ENCODE results near the gene DENND1A.
A peak's percentile ranks its signal among the peaks of the same experiment; 100 is the strongest.

DENND1A gene

DNA sequence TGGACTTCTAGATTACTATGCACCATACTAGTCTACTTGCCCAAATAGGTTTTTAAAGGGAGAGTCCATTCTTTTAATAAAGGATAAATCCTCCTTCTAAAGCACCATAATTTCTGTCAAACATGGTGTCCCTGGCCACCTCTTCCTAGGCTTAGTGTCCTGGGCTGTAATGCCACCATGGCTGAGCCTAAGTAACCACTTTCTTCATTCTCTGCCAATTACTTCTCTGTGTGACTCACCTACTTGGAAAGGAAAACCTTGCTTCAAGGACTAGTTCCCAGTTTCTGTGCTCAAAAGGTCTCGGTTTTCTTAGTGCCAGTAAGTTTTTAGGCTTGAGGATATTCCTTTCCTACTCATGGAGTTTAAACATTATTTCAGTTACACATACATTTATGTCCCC is 273.4 kb downstream of the DENND1A start:
- no peak overlapping the region for H3K4me3 ChIP-seq (replicated peaks in 1 of 2; ENCODE audit: low read depth in 2 of 2, low read length in 2 of 2)
- TF ChIP-seq, protein P1, sequence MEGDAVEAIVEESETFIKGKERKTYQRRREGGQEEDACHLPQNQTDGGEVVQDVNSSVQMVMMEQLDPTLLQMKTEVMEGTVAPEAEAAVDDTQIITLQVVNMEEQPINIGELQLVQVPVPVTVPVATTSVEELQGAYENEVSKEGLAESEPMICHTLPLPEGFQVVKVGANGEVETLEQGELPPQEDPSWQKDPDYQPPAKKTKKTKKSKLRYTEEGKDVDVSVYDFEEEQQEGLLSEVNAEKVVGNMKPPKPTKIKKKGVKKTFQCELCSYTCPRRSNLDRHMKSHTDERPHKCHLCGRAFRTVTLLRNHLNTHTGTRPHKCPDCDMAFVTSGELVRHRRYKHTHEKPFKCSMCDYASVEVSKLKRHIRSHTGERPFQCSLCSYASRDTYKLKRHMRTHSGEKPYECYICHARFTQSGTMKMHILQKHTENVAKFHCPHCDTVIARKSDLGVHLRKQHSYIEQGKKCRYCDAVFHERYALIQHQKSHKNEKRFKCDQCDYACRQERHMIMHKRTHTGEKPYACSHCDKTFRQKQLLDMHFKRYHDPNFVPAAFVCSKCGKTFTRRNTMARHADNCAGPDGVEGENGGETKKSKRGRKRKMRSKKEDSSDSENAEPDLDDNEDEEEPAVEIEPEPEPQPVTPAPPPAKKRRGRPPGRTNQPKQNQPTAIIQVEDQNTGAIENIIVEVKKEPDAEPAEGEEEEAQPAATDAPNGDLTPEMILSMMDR (IDR thresholded peaks at IDR 0.05; ENCODE audit: low read depth, low read length), result no peak
- peak; percentile 29 to 33 for DNase-seq (ENCODE audit: low read depth in 2 of 2)

DNA sequence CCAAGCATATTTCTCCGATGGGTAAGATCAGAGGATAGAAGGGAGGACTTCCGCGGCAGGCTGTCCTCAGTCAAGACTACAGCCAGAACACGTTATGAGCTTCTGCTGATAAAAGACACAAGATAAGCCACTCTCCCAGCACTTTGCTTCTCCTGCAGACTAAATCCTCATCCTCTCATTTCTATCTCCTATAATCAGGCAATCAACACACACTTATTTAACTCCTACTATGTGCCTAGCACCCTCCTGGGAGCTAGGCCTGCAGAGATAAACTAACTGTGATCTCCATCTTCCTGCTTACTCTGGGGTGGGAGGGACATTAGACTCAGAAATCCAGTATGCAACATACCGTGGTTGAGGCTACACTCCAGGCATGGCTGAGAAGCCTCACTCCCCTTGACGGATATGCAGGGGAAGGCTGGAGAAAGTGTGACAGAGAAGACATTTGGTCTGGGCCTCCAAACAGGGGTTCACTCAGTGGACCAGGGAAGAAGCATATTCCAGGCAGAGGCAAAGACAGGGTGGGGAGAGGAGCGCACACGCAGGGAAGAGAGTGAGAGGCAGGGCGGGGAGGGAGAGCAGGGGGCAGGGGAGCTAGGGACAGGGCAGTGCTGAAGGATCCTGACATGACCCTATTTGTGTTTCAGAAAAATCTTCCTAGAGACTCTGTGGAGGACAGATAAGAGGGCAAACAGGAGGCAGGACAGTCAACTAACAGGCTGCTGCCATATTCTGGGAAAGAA is 274.1 kb downstream of the DENND1A start:
- no peak overlapping the region for H3K4me3 ChIP-seq (replicated peaks in 1 of 2; ENCODE audit: low read depth in 2 of 2, low read length in 2 of 2)
- no peak for DNase-seq (ENCODE audit: low read depth in 2 of 2)

DNA sequence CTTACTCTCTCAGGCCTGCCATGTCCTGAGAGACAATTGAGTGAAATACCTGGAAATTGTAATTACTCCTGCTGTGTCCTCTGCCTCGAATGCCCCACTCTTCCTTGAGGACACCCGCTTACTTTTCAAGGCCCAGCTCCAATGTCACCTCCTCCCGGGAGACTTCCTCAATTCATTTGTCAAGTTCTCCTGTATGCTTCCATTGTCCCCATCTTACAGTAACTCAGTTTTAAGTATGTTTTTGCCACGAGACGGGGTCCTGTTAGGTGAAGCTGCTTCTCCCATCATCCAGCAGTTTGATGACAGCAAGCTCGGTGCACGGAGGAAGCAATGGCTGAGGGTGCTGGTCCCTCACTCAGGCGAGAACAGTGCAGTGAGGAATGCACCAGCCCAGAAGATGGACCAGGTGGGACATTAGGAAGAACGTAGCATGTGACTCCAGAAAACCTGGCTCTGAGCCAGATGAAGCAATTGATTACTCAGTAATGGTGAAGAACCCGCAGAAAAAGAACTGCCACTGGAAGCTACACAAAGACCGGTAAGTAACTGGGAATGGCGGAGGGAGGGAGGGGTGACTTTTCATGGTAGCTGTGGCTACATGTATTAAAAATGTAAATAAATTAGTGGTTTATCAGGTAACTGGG is 274.8 kb downstream of the DENND1A start:
- no peak for DNase-seq (ENCODE audit: low read depth in 2 of 2)
- TF ChIP-seq, protein P1 (IDR thresholded peaks at IDR 0.05; ENCODE audit: low read depth, low read length), result no peak
- H3K4me3 ChIP-seq (replicated peaks in 1 of 2; ENCODE audit: low read depth in 2 of 2, low read length in 2 of 2), result no peak overlapping the region

More for the DNA sequence above, 274.1 kb downstream of the DENND1A start:
- TF ChIP-seq, protein P1 (IDR thresholded peaks at IDR 0.05; ENCODE audit: low read depth, low read length), result no peak

DNA sequence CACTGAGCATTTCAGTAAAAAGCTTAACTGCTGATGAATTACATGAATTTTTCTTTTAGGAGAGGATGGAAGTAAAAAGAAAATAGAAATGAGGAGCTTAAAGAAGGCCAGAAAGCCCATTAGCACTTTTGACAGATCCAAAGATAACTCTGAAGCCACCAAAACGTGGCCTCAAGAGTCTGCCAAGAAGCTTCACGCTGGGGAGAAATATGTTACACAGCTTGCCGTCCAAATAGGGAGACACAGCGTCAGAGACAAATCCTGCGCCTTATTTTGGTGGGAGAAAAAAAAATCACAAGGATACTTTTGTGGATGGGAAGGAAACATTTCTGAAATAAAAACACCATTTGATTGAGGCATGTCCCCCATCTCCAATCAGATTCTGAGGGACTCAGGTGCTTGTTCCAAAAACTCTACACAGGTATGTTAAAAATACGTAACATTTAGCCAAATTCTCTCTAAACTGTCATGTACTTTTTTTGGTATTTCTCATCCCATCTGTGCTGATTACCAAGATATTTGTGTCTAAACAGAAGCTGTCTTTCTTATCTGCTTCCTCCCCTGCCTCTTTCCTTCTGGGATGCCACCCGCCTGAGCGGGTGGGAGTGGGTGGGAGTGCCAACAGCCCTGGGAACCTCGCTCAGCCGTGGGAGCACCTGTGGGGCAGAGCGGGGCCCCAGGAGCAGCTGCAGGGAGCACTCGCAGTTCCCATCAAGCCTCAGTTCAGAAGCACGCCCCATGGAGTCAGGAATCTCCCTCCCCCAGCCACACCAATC is 275.5 kb downstream of the DENND1A start:
- no peak overlapping the region for H3K4me3 ChIP-seq (replicated peaks in 1 of 2; ENCODE audit: low read depth in 2 of 2, low read length in 2 of 2)
- DNase-seq (ENCODE audit: low read depth in 2 of 2), result no peak
- TF ChIP-seq, protein P1 (IDR thresholded peaks at IDR 0.05; ENCODE audit: low read depth, low read length), result no peak

DNA sequence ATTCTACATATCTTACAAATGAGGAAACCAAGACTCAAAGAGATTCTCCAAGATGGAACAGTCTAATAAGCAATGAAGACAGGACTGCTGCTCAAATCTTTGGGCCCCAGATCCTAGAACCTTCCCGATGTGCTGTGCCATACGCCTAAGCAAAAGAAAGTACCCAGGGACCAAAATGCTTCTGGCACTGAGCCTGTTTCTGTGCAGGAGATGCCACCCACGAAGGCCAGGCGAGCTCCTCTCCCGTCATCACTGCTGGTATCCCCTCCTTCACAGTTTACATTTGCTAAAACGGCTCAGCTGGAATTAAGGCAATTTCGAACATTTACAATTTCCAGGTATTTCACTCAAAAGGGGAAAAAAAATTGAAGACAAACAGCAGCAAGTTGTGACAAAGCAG is 277.5 kb downstream of the DENND1A start:
- DNase-seq (ENCODE audit: low read depth in 2 of 2), result no peak
- no peak overlapping the region for H3K4me3 ChIP-seq (replicated peaks in 1 of 2; ENCODE audit: low read depth in 2 of 2, low read length in 2 of 2)
- TF ChIP-seq, protein P1 (IDR thresholded peaks at IDR 0.05; ENCODE audit: low read depth, low read length), result no peak

DNA sequence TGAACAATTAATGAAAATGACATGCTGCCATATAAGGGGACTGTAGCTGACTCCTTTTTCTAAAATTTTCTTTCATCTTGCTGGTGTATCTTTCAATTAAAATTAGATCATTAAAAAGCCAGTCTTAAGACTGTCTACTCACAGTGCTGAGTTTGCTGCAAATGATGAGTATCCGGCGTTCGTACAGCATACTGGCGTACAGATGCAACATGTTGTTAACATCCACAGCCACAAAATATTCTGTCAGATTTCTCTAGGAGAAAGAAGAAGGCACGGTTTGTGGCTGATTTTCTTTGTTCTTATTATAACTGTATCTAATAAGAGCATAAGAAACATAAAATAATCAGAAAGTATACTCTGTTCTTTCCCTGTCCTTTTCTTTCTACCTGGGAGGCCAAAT is 278.1 kb downstream of the DENND1A start:
- TF ChIP-seq, protein P1 (IDR thresholded peaks at IDR 0.05; ENCODE audit: low read depth, low read length), result no peak
- DNase-seq (ENCODE audit: low read depth in 2 of 2), result no peak
- H3K4me3 ChIP-seq (replicated peaks in 1 of 2; ENCODE audit: low read depth in 2 of 2, low read length in 2 of 2), result no peak overlapping the region
